Ovary (tissue), 3 donors: Measurements from ENCODE around the gene KCNMA1.

ENCODE experiments used
- CTCF ChIP-seq, 3 donors: fragments of 450-650 bp in 2 of 3; fragments of 200-600 bp in 1 of 3; IDR thresholded peaks; one replicate each; pipeline versions ENCODE4 v1.5.1 to v1.8.0; 2016 to 2022; ENCODE audit warnings: antibody characterized with exemption in 3 of 3, mild to moderate bottlenecking in 1 of 3
- POLR2A ChIP-seq: fragments of 450-650 bp; IDR thresholded peaks from one replicate; pipeline ENCODE4 v1.6.1; 2017; ENCODE audit warnings: antibody characterized with exemption, mild to moderate bottlenecking, moderate library complexity
- donor health status: DM: no; HTN: no; CAD: no.

GRCh38 chr10:77163670-77164348 lies 473.8 kb downstream of the KCNMA1 start:
- TF ChIP-seq CTCF (IDR thresholded peaks at IDR 0.05) (no peak), POLR2A (no peak)
